Measurements from ENCODE around the gene THSD8. TPM values are rescaled to one million over a fixed set of nuclear protein-coding genes. Genes with fewer than 3 reads are reported as not detected.

THSD8 gene
- total RNA-seq, 1 experiment from 2014 or later = 45.8 TPM

DNA sequence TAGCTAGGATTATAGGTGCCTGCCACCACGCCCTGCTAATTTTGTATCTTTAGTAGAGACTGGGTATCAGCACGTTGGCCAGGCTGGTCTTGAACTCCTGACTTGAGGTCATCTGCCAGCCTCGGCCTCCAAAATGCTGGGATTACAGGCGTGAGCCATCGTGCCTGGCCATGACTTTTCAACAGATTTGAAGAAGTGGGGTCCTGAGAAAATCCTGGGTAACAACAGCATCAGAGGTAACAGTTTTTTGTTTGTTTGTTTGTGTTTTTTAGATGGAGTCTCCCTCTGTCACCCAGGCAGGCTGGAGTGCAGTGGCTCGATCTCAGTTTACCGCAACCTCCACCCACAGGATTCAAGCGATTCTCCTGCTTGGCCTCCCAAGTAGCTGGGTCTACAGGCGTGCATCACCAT lies 6.9 kb upstream of the THSD8 start:
- DNase-seq = no peak
- TF ChIP-seq, protein P1, sequence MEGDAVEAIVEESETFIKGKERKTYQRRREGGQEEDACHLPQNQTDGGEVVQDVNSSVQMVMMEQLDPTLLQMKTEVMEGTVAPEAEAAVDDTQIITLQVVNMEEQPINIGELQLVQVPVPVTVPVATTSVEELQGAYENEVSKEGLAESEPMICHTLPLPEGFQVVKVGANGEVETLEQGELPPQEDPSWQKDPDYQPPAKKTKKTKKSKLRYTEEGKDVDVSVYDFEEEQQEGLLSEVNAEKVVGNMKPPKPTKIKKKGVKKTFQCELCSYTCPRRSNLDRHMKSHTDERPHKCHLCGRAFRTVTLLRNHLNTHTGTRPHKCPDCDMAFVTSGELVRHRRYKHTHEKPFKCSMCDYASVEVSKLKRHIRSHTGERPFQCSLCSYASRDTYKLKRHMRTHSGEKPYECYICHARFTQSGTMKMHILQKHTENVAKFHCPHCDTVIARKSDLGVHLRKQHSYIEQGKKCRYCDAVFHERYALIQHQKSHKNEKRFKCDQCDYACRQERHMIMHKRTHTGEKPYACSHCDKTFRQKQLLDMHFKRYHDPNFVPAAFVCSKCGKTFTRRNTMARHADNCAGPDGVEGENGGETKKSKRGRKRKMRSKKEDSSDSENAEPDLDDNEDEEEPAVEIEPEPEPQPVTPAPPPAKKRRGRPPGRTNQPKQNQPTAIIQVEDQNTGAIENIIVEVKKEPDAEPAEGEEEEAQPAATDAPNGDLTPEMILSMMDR (conservative IDR thresholded peaks at IDR 0.05) = no peak
- H4K8ac ChIP-seq (replicated peaks; ENCODE audit: insufficient read length, low read depth, low read length) = no peak overlapping the region
- H4K91ac ChIP-seq (ENCODE audit: insufficient read length, low read depth, low read length) = no peak overlapping the region
- H3K27me3 ChIP-seq (ENCODE audit: insufficient read depth, low read length) = no peaks in the 10 kb centered on the region; the same call in 1 of the 2 replicates
- no peak overlapping the region for H2BK12ac ChIP-seq (ENCODE audit: insufficient read length, low read depth, low read length)
- no peak overlapping the region for H3K27ac Mint-ChIP-seq
- no peak overlapping the region for H3K4me2 ChIP-seq (ENCODE audit: insufficient read depth, insufficient read length, low read length)
- H3K79me2 ChIP-seq (ENCODE audit: insufficient read depth, low read length) = no peaks in the 10 kb centered on the region
- peaks cover 27% of the 10 kb centered on the region in 2 experiments for H3K4me1 Mint-ChIP-seq
- H3K14ac ChIP-seq (ENCODE audit: insufficient read depth, low read length) = no peak overlapping the region
- peaks cover 11 to 32% (median 26%) of the 10 kb centered on the region in 3 experiments; a peak in 6 of 7 replicates for H3K36me3 Mint-ChIP-seq (ENCODE audit: insufficient read depth in 1 of 3, low read depth in 3 of 3)
- no peak overlapping the region for H2AFZ ChIP-seq (ENCODE audit: low read length)
- H3K9ac ChIP-seq (ENCODE audit: extremely low read depth, insufficient read length, low read length) = no peak overlapping the region
- peaks cover 8% of the 10 kb centered on the region for H3K27me3 Mint-ChIP-seq (ENCODE audit: low read depth)
- H3K4me1 ChIP-seq (ENCODE audit: insufficient read depth, low read length) = no peaks in the 10 kb centered on the region; the same call in 1 of the 2 replicates
- H3K18ac ChIP-seq (ENCODE audit: insufficient read length, low read depth, low read length) = no peak overlapping the region
- no peak overlapping the region for H2BK5ac ChIP-seq (ENCODE audit: insufficient read length, low read length)
- H3K23ac ChIP-seq (ENCODE audit: insufficient read length, low read depth, low read length) = no peak overlapping the region
- no peaks in the 10 kb centered on the region for H3K9me3 ChIP-seq (ENCODE audit: control insufficient read depth, low read depth, low read length)
- H3K27ac ChIP-seq (ENCODE audit: insufficient read length, low read depth, low read length) = no peak overlapping the region
- H4K20me1 ChIP-seq (ENCODE audit: control insufficient read depth, insufficient read depth, insufficient read length) = no peaks in the 10 kb centered on the region
- H3K56ac ChIP-seq (ENCODE audit: insufficient read length, low read depth, low read length) = no peak overlapping the region
- no peak overlapping the region for H3T11ph ChIP-seq (ENCODE audit: low read length)
- H3K23me2 ChIP-seq (ENCODE audit: insufficient read length, low read depth, low read length, poor library complexity, severe bottlenecking) = peaks cover 34% of the 10 kb centered on the region
- H2BK120ac ChIP-seq (ENCODE audit: low read depth, low read length, poor library complexity, severe bottlenecking) = no peak overlapping the region
- H2BK20ac ChIP-seq (ENCODE audit: low read depth, low read length, poor library complexity, severe bottlenecking) = no peak overlapping the region
- H3K9me3 Mint-ChIP-seq = no peaks in the 10 kb centered on the region
- peak overlapping the region in 1 of 2 experiments; percentile 78; a peak in 3 of 5 replicates for H3K4me3 Mint-ChIP-seq
- H3K4ac ChIP-seq (ENCODE audit: low read depth, low read length) = no peak overlapping the region
- no peak overlapping the region for H2AK5ac ChIP-seq (ENCODE audit: insufficient read length, low read length)
- peaks cover under 1% of the 10 kb centered on the region for H3K79me1 ChIP-seq (ENCODE audit: insufficient read depth, low read depth, low read length, poor library complexity, severe bottlenecking)
- H2BK15ac ChIP-seq (ENCODE audit: low read depth, low read length) = no peak overlapping the region
- H4K5ac ChIP-seq (ENCODE audit: insufficient read length, low read depth, low read length) = no peak overlapping the region
- WGBS (ENCODE audit: extremely low coverage, insufficient read length, low lambda C conversion rate) = no CpG with 5 or more reads among the region's 9 CpGs

Data from H9 (cell line).